GM23248 (cell line): ENCODE data around the gene SYNPO. TPM values are rescaled to one million over a fixed set of nuclear protein-coding genes. Genes with fewer than 3 reads are reported as not detected.

Experiments used
- DNase-seq: peaks from one replicate; pipeline ENCODE4 v3.0.0-alpha.2; 2015
- H2AFZ ChIP-seq: fragments of 200-600 bp; sonication (generic); 2 replicates; pipeline ENCODE4 v1.6.1; 2016; ENCODE audit warnings: antibody characterized with exemption
- H3F3A ChIP-seq: fragments of 200-600 bp; sonication (generic); 2 replicates; pipeline ENCODE4 v1.6.1; 2016; ENCODE audit warnings: mild to moderate bottlenecking, antibody characterized with exemption, mixed run types; ENCODE audit not compliant: insufficient read depth
- H3K27ac ChIP-seq: fragments of 200-600 bp; sonication (generic); 2 replicates; pipeline ENCODE4 v1.5.1; 2016; ENCODE audit warnings: mild to moderate bottlenecking
- H3K27me3 ChIP-seq: fragments of 200-600 bp; sonication (generic); replicated peaks from 2 replicates; pipeline ENCODE4 v1.6.1; 2016; ENCODE audit warnings: mild to moderate bottlenecking; ENCODE audit not compliant: insufficient read depth
- H3K36me3 ChIP-seq: fragments of 200-600 bp; sonication (generic); 2 replicates; pipeline ENCODE4 v1.6.1; 2016; ENCODE audit warnings: low read depth, mild to moderate bottlenecking
- H3K4me1 ChIP-seq: fragments of 200-600 bp; sonication (generic); 2 replicates; pipeline ENCODE4 v1.6.1; 2016; ENCODE audit warnings: mild to moderate bottlenecking; ENCODE audit not compliant: insufficient read depth
- H3K4me2 ChIP-seq: fragments of 200-600 bp; sonication (generic); one replicate; pipeline ENCODE4 v1.6.1; 2016; ENCODE audit warnings: mild to moderate bottlenecking; ENCODE audit not compliant: unreplicated experiment
- H3K4me3 ChIP-seq: fragments of 200-600 bp; sonication (generic); 2 replicates; pipeline ENCODE4 v1.5.1; 2016; ENCODE audit warnings: mild to moderate bottlenecking
- H3K79me2 ChIP-seq: fragments of 200-600 bp; sonication (generic); 2 replicates; pipeline ENCODE4 v1.6.1; 2016; ENCODE audit warnings: mild to moderate bottlenecking; ENCODE audit not compliant: insufficient read depth
- H3K9ac ChIP-seq: fragments of 200-600 bp; sonication (generic); 2 replicates; pipeline ENCODE4 v1.6.1; 2016; ENCODE audit warnings: mild to moderate bottlenecking
- H3K9me2 ChIP-seq: fragments of 200-600 bp; sonication (generic); 2 replicates; pipeline ENCODE4 v1.6.1; 2016; ENCODE audit warnings: mixed run types, mild to moderate bottlenecking, moderate library complexity; ENCODE audit not compliant: insufficient read depth
- H3K9me3 ChIP-seq: fragments of 200-600 bp; sonication (generic); one replicate; pipeline ENCODE4 v1.6.1; 2017; ENCODE audit warnings: low read depth
- H4K20me1 ChIP-seq: fragments of 200-600 bp; sonication (generic); 2 replicates; pipeline ENCODE4 v1.6.0; 2016; ENCODE audit not compliant: insufficient read depth
- EZH2 ChIP-seq: fragments of 200-600 bp; sonication (generic); IDR thresholded peaks from 2 replicates; pipeline ENCODE4 v1.6.1; 2018; ENCODE audit warnings: antibody characterized with exemption, mild to moderate bottlenecking; ENCODE audit not compliant: insufficient read depth, poor library complexity, severe bottlenecking
- EZH2phosphoT487 ChIP-seq: fragments of 200-600 bp; sonication (generic); IDR thresholded peaks from 2 replicates; pipeline ENCODE4 v1.6.1; 2018; ENCODE audit warnings: antibody characterized with exemption, moderate library complexity, mild to moderate bottlenecking, low read depth; ENCODE audit not compliant: insufficient read depth
- WGBS, 2 experiments: methylation state at CpG; one replicate each; pipeline ENCODE4 v1.1.6; 2015 to 2017; ENCODE audit warnings: low lambda C conversion rate in 2 of 2, low coverage in 1 of 2; ENCODE audit errors: missing lambda C conversion rate in 2 of 2; 5-methylcytosine and 5-hydroxymethylcytosine counted together
- in situ Hi-C: fragments of 300-500 bp; cut with MboI; formaldehyde crosslinking; loops from 2 replicates; pipeline ENCODE4 v1.15.0; 2020
- polyA plus RNA-seq: library from polyadenylated mRNA; unstranded; fragments of >200 nt; fragmentation: Nextera tagmentation; extraction: Ambion mirVana; gene quantifications from 2 replicates; pipeline ENCODE4 v1.2.1, GENCODE V29; 2016
- total RNA-seq: library from RNA; depleted of rRNA; stranded (reverse); fragments of >200 nt; shearing (Covaris generic); gene quantifications from 2 replicates; pipeline ENCODE4 v1.2.3, GENCODE V29; 2014

SYNPO gene
- total and polyA plus RNA-seq, 2 experiments from 2014 or later: 5.6 to 6.1 TPM

DNA sequence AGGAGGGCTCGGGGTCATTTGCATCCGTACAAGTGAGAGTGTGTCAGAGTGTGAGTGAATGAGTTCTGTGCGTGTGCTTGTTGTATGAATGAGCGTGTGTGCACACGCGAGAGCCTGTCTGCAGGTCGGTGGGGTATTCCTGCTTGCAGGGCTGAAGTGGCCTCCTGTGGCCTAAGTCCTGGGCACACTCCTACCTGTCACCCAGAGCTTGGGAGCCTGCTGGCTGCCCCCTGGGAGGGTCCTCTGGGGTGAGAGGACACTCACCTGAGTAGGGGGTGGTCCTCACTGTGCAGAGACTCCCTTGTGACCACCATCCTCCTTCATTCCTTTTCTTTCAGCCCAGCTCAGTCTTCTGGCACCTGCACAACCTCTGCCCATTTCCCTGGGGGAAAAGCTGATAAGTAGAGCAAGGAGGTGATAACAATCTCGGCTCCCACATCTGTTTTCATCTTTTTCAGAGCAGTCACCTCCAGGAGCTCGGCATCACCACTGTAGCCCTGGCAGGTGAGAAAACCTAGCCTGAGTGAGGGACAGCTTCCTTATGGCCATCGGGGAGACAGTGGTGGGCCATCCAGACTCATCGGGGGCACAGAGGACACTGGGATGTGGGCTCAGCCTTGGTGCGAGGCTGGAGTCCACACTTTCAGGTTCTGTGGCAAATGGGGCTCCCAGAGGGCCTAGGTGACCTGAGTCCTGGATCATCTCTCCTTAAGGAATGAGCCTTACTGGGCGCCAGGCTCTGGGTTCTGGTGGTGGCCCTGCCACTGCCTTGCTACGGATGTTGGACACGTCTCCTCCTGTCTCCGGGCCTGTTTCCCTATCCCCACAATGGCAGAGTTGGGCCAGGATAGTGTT, 38.7 kb upstream of the SYNPO start:
- Histone ChIP-seq H3K9ac (no peak overlapping the region), H3K9me3 (no peaks in the 10 kb centered on the region), H3F3A (no peaks in the 10 kb centered on the region), H4K20me1 (no peaks in the 10 kb centered on the region), H3K27ac (no peak overlapping the region), H3K36me3 (no peaks in the 10 kb centered on the region), H3K4me2 (no peak overlapping the region), H3K79me2 (no peaks in the 10 kb centered on the region), H3K4me1 (peaks cover 8% of the 10 kb centered on the region; the same call in 1 of the 2 replicates), H3K9me2 (no peaks in the 10 kb centered on the region), H2AFZ (no peak overlapping the region), H3K4me3 (no peak overlapping the region), H3K27me3 (no peaks in the 10 kb centered on the region)
- TF ChIP-seq EZH2: no peak
- no peak for TF ChIP-seq EZH2phosphoT487
- DNase-seq: no peak
- WGBS, 2 experiments: 90 to 93% methylated on average over 16 of the region's 16 CpGs
- in situ Hi-C loops: no loop called here

DNA sequence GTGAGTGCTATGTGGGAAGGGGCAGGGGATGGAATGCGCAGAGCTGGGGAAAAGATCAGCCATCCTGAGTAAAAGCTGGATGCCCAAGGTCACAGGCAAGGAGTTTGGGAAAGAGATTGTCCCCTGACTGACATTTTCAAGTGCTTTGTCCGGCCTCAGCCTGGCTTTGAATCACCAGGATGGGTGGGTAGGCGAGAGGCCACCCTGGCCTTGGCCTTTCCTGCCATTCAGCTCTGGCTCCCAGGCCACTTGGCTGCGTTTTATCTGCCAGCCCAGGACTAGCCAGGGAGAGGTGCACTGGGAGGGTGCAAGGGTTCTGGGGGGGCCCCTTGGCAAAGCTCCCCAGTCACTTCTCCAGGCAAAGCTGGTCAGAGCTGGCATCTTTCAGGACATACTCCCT, 37.4 kb upstream of the SYNPO start:
- Histone ChIP-seq H3K36me3 (no peaks in the 10 kb centered on the region), H3K9me2 (no peaks in the 10 kb centered on the region), H3K79me2 (no peaks in the 10 kb centered on the region), H3K4me3 (no peak overlapping the region), H3K4me1 (peaks cover 8% of the 10 kb centered on the region; the same call in 1 of the 2 replicates), H3K27me3 (no peaks in the 10 kb centered on the region), H3K9me3 (no peaks in the 10 kb centered on the region), H3F3A (no peaks in the 10 kb centered on the region), H3K4me2 (no peak overlapping the region), H3K9ac (no peak overlapping the region), H2AFZ (no peak overlapping the region), H3K27ac (no peak overlapping the region), H4K20me1 (no peaks in the 10 kb centered on the region)
- no peak for DNase-seq
- no peak for TF ChIP-seq EZH2phosphoT487
- no peak for TF ChIP-seq EZH2
- 90 to 91% methylated on average over 4 of the region's 4 CpGs for WGBS, 2 experiments
- in situ Hi-C loops: no loop called here

DNA sequence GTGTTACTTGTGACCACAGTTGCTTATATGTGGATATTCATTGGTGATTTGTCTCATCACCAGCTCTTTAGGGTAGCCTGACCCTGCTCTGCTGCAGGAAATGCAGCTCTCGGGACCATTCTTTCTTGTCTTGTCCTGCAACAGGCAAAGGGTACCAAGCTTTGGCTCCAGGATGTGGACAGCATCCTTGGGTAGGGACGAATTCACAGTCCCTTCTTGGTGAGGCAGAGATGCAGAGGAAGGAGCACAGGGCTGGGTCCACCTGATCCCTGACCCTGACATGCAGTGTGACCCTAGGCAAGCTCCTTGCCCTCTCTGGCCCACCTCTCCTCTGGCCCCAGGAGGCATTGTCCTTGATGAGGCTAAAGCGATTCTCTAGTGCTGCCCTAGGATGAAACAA, 37.0 kb upstream of the SYNPO start:
- in situ Hi-C loops: no loop called here
- no peak for DNase-seq
- H3K9ac ChIP-seq: no peak overlapping the region
- H3K27ac ChIP-seq: no peak overlapping the region
- H2AFZ ChIP-seq: no peak overlapping the region
- no peaks in the 10 kb centered on the region for H3K9me3 ChIP-seq
- H3K4me2 ChIP-seq: no peak overlapping the region
- no peaks in the 10 kb centered on the region for H3K9me2 ChIP-seq
- no peak overlapping the region for H3K4me3 ChIP-seq
- H3K36me3 ChIP-seq: no peaks in the 10 kb centered on the region
- no peaks in the 10 kb centered on the region for H4K20me1 ChIP-seq
- no peaks in the 10 kb centered on the region for H3K79me2 ChIP-seq
- TF ChIP-seq EZH2: no peak
- no peak for TF ChIP-seq EZH2phosphoT487
- H3K27me3 ChIP-seq: no peaks in the 10 kb centered on the region
- no peaks in the 10 kb centered on the region for H3F3A ChIP-seq
- 97 to 98% methylated on average over 3 of the region's 3 CpGs for WGBS, 2 experiments
- H3K4me1 ChIP-seq: peaks cover 8% of the 10 kb centered on the region; the same call in 1 of the 2 replicates

DNA sequence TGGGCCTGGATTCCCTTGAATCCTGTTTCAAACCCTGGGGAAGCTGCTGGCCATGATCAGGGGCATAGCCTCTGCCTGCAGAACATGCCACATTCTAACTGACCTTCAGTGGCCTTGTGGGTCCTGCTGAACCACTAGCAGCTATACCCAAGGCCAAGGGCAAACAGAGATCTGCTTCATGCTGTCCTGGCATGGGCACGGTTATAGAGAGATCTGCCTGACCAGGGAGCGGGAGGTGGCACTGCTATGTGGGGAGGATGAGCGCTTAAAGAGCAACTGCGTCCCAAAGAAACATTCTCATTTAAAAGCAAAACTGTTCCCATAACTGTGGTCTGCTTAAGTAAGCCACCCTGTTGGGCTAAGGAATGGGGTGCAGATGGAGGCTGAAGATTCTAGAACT, 36.5 kb upstream of the SYNPO start:
- no peak for DNase-seq
- Histone ChIP-seq H3K79me2 (no peaks in the 10 kb centered on the region), H2AFZ (no peak overlapping the region), H3K9ac (no peak overlapping the region), H3K27me3 (no peaks in the 10 kb centered on the region), H3K4me3 (no peak overlapping the region), H3K9me3 (no peaks in the 10 kb centered on the region), H3K4me2 (no peak overlapping the region), H3K4me1 (peaks cover 8% of the 10 kb centered on the region; the same call in 1 of the 2 replicates), H4K20me1 (no peaks in the 10 kb centered on the region), H3K9me2 (no peaks in the 10 kb centered on the region), H3K27ac (no peak overlapping the region), H3F3A (no peaks in the 10 kb centered on the region), H3K36me3 (no peaks in the 10 kb centered on the region)
- TF ChIP-seq EZH2phosphoT487 (no peak), EZH2 (no peak)
- in situ Hi-C loops: no loop called here
- WGBS, 2 experiments: 96% methylated on average over 4 of the region's 4 CpGs
